Measurements from ENCODE around the gene GLIS1. TPM values are rescaled to one million over a fixed set of nuclear protein-coding genes. Genes with fewer than 3 reads are reported as not detected.

GLIS1 gene
- total RNA-seq, 1 donor from 2014 or later, result not detected

- Mint-ChIP-seq H3K27me3 (ENCODE audit: unreplicated experiment) (peaks cover 3% of the 10 kb centered on the region), H3K9me3 (ENCODE audit: unreplicated experiment) (no peaks in the 10 kb centered on the region), H3K4me1 (ENCODE audit: unreplicated experiment) (no peaks in the 10 kb centered on the region), H3K4me3 (ENCODE audit: unreplicated experiment) (no peak overlapping the region), H3K36me3 (ENCODE audit: low read depth, unreplicated experiment) (no peaks in the 10 kb centered on the region), H3K27ac (ENCODE audit: unreplicated experiment) (no peak overlapping the region)
- TF ChIP-seq, protein P1, sequence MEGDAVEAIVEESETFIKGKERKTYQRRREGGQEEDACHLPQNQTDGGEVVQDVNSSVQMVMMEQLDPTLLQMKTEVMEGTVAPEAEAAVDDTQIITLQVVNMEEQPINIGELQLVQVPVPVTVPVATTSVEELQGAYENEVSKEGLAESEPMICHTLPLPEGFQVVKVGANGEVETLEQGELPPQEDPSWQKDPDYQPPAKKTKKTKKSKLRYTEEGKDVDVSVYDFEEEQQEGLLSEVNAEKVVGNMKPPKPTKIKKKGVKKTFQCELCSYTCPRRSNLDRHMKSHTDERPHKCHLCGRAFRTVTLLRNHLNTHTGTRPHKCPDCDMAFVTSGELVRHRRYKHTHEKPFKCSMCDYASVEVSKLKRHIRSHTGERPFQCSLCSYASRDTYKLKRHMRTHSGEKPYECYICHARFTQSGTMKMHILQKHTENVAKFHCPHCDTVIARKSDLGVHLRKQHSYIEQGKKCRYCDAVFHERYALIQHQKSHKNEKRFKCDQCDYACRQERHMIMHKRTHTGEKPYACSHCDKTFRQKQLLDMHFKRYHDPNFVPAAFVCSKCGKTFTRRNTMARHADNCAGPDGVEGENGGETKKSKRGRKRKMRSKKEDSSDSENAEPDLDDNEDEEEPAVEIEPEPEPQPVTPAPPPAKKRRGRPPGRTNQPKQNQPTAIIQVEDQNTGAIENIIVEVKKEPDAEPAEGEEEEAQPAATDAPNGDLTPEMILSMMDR (IDR thresholded peaks at IDR 0.05; ENCODE audit: unreplicated experiment), result no peak
- DNase-seq (ENCODE audit: low spot score), result no peak
Observed at GRCh38 chr1:53619367-53620060, 119.5 kb downstream of the GLIS1 start.

DNA sequence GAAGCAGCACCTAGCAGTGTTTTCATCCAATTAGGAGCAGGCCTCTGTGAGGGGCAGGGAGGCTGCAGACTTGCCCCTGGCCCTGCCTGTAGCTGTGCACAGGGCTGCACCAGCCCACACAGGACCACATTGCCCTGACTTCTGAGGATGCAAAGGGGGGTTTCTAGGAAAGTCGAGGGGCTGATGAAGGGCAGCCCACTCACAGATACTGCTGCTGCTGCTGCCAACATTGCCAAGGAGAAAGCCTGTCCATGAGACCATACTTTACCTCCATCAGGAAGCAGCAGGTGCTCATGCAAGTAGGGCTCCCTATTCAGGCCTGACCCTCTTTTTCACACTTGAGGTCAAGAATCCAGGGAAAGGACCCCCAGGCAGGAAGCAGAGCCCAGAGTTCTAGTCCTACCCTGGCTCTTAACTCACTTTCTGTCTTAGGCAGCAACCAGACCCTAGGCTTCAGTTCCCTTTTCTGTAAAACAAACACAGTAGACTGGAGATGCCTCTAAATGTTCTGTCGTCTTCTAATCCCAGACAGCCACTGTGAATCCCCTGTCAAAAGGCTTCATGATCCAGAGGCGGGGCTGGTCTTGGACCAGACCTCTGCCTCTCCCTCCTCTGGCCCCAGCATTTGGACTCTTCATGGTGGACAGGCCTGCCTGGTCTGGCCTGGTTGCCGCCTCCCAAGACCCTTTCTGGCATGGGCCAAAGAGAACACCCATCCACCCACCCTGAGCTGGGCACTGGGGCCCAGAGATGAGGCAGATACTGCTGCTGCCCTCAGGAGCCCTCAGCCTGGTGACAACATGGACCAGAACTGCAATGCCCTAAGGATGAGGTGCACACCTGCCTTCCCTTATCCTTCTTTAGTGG lies 120.2 kb downstream of the GLIS1 start:
- TF ChIP-seq, protein P1 (IDR thresholded peaks at IDR 0.05; ENCODE audit: unreplicated experiment), result no peak
- DNase-seq (ENCODE audit: low spot score), result no peak
- H3K36me3 Mint-ChIP-seq (ENCODE audit: low read depth, unreplicated experiment), result no peaks in the 10 kb centered on the region
- no peaks in the 10 kb centered on the region for H3K9me3 Mint-ChIP-seq (ENCODE audit: unreplicated experiment)
- H3K4me1 Mint-ChIP-seq (ENCODE audit: unreplicated experiment), result no peaks in the 10 kb centered on the region
- peaks cover 3% of the 10 kb centered on the region for H3K27me3 Mint-ChIP-seq (ENCODE audit: unreplicated experiment)
- no peak overlapping the region for H3K27ac Mint-ChIP-seq (ENCODE audit: unreplicated experiment)
- no peak overlapping the region for H3K4me3 Mint-ChIP-seq (ENCODE audit: unreplicated experiment)

GRCh38 chr1:53617851-53618499 lies 121.0 kb downstream of the GLIS1 start:
- Mint-ChIP-seq H3K36me3 (ENCODE audit: low read depth, unreplicated experiment) (no peaks in the 10 kb centered on the region), H3K4me3 (ENCODE audit: unreplicated experiment) (no peak overlapping the region), H3K27me3 (ENCODE audit: unreplicated experiment) (peaks cover 3% of the 10 kb centered on the region), H3K27ac (ENCODE audit: unreplicated experiment) (no peak overlapping the region), H3K9me3 (ENCODE audit: unreplicated experiment) (no peaks in the 10 kb centered on the region), H3K4me1 (ENCODE audit: unreplicated experiment) (no peaks in the 10 kb centered on the region)
- TF ChIP-seq, protein P1 (IDR thresholded peaks at IDR 0.05; ENCODE audit: unreplicated experiment), result no peak
- no peak for DNase-seq (ENCODE audit: low spot score)

- H3K4me3 Mint-ChIP-seq (ENCODE audit: unreplicated experiment), result no peak overlapping the region
- TF ChIP-seq, protein P1 (IDR thresholded peaks at IDR 0.05; ENCODE audit: unreplicated experiment), result no peak
- no peak for DNase-seq (ENCODE audit: low spot score)
Observed at GRCh38 chr1:53617382-53617781, 121.6 kb downstream of the GLIS1 start.

More at GRCh38 chr1:53617382-53617781, 121.6 kb downstream of the GLIS1 start:
- Mint-ChIP-seq H3K4me1 (ENCODE audit: unreplicated experiment) (no peaks in the 10 kb centered on the region), H3K36me3 (ENCODE audit: low read depth, unreplicated experiment) (no peaks in the 10 kb centered on the region), H3K9me3 (ENCODE audit: unreplicated experiment) (no peaks in the 10 kb centered on the region), H3K27ac (ENCODE audit: unreplicated experiment) (no peak overlapping the region), H3K27me3 (ENCODE audit: unreplicated experiment) (peaks cover 3% of the 10 kb centered on the region)
